HG03565 (cell line): ENCODE measurements around the gene CHRNA3.
"Not testable (repeated sequence)": the region's sequence is repeated elsewhere in the genome, so short reads cannot be mapped to it uniquely, and the experiment has no call there.

ENCODE experiments used
- ATAC-seq: cut with Tn5 transposase; IDR thresholded peaks from one replicate; pipeline ENCODE4 v1.9.1; 2021; ENCODE audit warnings: mild to moderate bottlenecking, moderate library complexity; ENCODE audit not compliant: unreplicated experiment

CHRNA3 gene

GRCh38 chr15:78563092-78563491 lies 57.7 kb downstream of the CHRNA3 start:
- no peak for ATAC-seq

DNA sequence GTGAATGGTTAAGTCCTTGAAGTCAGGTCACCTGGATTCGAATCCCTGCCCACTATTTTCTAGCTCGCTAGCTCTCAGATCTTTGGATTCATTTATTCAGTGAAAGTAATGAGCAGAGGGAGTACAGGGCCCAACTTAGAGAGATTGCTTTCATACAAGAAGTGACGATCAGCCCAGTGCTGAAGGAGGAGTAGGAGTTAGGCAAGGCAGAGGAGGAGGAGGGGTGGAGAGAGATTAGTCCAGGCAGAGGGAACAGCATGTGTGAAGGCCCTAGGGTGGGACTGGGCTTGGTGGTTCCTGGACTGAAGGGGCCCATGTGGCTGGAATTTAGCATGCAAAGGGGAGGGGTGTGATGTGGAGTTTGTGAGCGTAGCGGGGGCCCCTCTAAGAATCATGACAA lies 59.3 kb downstream of the CHRNA3 start:
- ATAC-seq, result no peak

DNA sequence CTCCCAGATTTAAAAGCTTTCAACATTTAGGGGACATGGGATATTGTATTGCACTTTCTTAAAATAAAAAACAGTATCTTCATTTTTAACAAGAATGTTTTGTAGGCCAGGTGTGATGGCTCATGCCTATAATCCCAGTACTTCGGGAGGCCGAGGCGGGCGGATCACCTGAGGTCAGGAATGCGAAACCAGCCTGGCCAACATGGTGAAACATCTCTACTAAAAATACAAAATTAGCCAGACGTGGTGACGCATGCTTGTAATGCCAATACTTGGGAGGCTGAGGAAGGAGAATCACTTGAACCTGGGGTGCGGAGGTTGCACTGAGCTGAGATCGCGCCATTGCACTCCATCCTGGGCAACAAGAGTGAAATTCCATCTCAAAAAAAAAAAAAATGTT lies 60.6 kb downstream of the CHRNA3 start:
- not testable (repeated sequence) for ATAC-seq

- no peak for ATAC-seq
Measured at GRCh38 chr15:78552597-78552996, 68.2 kb downstream of the CHRNA3 start.

DNA sequence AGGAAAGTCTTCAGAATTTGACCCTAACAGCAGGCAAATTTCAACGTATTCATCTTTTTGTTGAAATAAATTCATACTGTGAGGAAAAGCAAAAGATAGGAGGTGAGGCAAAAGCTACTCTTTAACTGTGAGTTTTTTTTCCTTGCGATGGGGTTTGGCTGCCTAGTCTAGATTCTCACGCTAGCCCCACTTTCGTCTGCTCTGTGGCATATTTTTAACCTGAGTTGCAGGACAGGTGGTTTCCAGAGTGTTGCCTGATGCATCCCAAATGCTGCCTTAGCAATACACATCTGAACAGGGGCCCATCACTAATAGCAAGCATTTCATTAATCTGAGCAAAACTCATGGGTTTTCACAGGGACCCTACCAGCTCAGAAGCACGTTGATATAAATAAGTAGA lies 68.9 kb downstream of the CHRNA3 start:
- ATAC-seq, result no peak

DNA sequence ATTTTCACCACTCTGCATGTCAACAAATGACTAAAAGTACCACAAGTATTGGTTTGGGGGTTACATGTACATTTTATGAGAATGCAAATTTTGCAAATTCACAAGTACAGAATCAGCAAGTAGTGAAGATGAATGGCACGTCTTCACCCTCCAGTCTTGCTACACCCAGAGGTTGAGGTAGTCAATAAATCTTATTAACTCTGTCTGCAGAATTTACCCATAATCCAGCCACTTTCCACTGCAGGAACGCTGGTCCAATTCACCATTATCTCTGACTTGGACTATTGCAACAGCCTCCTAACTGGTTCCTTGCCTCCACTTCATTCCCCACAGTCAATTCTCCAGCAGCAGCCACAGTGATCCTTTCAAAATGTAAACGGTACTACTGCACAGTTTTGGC lies 70.0 kb downstream of the CHRNA3 start:
- no peak for ATAC-seq

- no peak for ATAC-seq
Measured at GRCh38 chr15:78550194-78550593, 70.6 kb downstream of the CHRNA3 start.
